ENCODE data around the gene NPTN.

DNA sequence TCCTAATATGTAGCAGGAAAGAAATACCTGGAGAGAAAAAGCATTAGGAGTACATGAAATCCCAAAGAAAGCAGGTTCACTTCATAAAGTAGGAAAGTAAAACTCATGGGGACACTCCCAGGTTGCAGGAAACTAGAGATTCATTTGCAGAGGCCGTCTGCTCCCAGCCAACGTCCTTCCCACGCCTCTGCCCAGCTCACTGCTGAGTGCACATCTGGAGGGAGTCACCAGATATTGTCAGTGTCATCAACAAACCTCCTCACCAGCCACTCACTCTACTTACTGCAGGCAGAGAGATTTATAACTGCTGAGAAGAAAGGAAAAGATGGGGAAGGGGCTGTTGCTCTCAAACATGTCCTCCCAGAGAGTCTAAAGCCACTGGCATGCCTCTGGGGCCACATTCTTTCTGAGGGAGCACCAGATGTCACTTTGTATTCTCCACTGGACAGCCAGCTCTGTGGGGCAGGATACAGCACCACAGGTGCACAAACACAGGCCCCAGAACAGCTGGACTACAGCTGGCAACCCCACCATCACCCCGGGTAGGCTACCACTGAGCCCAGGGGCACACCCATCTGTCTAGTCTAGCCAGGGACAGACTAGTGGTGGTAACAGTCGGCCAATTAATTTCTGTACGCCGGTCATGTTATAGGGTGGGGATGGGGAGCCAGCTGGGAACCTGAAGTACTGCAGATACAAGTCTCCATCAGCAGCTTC, 64.5 kb downstream of the NPTN start:
- TF ChIP-seq, protein P1, sequence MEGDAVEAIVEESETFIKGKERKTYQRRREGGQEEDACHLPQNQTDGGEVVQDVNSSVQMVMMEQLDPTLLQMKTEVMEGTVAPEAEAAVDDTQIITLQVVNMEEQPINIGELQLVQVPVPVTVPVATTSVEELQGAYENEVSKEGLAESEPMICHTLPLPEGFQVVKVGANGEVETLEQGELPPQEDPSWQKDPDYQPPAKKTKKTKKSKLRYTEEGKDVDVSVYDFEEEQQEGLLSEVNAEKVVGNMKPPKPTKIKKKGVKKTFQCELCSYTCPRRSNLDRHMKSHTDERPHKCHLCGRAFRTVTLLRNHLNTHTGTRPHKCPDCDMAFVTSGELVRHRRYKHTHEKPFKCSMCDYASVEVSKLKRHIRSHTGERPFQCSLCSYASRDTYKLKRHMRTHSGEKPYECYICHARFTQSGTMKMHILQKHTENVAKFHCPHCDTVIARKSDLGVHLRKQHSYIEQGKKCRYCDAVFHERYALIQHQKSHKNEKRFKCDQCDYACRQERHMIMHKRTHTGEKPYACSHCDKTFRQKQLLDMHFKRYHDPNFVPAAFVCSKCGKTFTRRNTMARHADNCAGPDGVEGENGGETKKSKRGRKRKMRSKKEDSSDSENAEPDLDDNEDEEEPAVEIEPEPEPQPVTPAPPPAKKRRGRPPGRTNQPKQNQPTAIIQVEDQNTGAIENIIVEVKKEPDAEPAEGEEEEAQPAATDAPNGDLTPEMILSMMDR (conservative IDR thresholded peaks at IDR 0.05; ENCODE audit: low read depth in 2 of 2): no peak
- no peak for TF ChIP-seq JUNB (IDR thresholded peaks at IDR 0.05; ENCODE audit: unreplicated experiment)
- no peak for TF ChIP-seq POLR2AphosphoS5 (IDR thresholded peaks at IDR 0.05; ENCODE audit: low read depth)
- TF ChIP-seq EZH2phosphoT487 (IDR thresholded peaks at IDR 0.05; ENCODE audit: unreplicated experiment): no peak

Data from GM23338 (cell line).